GM21447 (cell line): ENCODE measurements around the gene SAMD9.
"Not testable (repeated sequence)": the region's sequence is repeated elsewhere in the genome, so short reads cannot be mapped to it uniquely, and the experiment has no call there.

Experiments used
- ATAC-seq: cut with Tn5 transposase; IDR thresholded peaks from one replicate; pipeline ENCODE4 v1.9.1; 2021; ENCODE audit not compliant: unreplicated experiment

SAMD9 gene

DNA sequence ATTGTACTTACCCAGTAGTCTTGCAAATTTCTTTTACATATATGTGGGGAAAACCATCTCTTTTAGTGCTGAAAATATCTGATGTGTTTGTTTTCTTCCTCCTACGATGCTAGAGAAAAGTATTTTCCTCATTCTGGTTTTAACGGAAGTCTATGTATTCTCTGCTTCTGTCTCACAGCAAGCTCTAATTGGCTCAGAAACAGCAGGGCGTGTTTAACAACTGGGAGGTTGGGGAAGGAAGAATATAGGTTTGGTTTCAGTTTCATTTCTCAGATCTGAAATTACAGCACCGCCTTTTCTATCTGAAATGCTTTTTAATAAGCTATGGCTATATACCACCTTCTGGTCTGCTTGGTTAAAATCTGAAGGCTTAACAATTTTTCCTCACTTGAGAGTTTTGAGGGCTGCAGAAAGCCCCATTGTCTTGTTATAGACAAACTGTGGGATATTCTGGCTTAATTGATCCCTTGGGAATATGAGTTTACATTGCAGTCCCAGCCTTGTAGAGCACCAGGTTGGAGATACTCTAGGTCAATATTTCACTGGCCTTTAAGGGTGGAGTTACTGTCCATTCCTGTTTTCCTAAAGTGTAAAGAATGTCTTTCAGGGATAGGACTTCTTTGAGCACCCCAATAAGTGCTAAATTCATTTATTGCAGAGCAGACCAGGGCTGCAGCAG, at the start of gene SAMD9:
Gene SAMD9 (minus strand): TSS at position 128 of the 679 bp plus-strand sequence. CDS start 11,882 bp downstream, outside the sequence.
- ATAC-seq: peak; percentile 100

DNA sequence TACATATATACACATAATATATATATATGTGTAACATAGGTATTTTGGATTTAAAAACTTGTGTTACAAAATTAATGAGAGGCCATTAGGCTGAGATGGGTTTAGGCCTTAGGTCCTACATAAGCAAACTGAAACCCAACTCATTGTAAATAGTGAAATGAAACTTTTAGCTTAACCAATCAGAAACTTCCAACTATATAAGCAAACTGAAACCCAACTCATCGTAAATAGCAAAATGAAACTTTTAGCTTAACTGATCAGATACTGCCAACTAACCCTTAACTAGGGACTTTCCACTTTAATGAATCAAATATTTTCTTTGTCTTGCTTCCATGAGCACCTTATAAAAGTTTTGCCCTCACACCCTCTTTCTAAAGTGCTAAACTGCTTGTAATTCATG, 47.7 kb upstream of the SAMD9 start:
- peak; percentile 99 for ATAC-seq

DNA sequence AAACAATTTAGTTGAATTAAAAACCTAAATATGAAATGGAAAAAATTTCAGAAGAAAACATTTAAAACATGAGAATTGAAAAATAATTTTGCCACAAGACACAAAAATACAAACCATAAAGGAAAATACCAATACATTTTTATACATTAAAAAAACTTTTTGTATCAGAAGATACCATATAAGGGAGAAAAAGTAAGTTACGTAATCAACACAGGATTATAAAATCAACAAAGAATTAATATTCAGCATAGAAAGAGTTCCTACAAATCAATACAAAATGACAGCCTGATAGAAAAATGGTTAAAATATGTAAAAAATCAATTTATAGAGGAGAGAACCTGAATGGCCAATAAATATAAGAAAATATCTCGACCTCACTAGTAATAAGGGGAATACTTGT, 47.0 kb upstream of the SAMD9 start:
- no peak for ATAC-seq

DNA sequence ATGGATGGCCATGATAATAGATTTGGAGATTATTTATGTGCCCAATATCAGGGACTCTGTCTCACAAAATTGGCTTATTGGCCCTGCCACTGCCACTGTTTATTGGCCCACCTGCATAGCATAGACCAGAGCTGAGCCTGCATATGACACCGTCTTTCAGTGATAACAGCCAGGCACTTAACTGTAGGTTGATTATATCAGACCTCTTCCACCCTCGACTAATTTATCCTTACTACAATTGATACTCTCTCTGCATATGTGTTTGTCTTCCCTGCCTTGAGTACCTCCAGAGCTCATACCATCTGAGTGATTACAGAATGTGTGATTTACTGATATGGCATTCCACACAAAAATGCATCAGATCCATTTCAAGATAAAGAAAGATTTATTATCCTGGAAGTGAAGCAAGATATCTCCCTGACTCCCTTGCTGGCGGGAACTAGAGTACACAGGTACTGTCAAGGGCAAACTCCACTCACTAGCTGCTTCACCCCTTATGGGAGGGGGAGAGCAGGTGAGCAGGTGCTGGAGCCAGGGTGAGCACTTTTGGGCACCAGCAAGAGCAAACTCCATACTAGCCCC, 43.5 kb upstream of the SAMD9 start:
- no peak for ATAC-seq

DNA sequence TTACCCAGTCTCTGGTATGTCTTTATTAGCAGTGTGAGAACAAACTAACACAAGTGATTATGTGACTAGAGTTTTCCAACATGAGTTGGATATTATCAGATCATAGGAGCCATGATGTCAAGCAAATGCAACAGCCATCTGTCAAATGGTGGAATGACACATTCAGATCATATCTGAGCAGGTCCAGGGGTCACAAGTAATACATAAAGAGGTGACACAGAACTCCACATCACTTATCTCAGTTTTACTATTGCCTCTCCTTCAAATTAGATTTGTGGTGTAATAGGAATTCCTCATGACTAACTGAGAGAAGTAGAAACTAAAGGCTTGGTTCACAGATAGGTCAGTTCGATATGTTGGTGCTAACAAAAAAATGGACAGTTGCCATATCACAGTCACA, 42.6 kb upstream of the SAMD9 start:
- no peak for ATAC-seq

DNA sequence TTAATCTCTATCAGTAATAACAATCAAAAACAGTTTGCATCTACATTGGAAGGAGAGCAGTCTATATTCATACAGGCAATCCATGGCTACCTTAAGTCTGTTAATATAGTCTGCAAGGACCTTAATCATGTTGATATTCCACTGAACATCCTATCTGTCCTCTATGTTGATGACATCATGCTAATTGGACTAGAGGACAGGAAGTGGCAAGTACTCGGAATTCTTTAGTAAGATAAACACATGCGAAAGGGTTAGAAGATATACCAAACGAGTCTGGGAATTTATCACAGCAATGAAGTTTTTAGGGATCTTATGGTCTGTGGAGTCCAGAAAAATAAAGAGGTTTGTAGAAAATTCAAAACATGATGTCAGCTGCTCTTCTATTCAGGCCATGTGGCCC, 41.7 kb upstream of the SAMD9 start:
- no peak for ATAC-seq

DNA sequence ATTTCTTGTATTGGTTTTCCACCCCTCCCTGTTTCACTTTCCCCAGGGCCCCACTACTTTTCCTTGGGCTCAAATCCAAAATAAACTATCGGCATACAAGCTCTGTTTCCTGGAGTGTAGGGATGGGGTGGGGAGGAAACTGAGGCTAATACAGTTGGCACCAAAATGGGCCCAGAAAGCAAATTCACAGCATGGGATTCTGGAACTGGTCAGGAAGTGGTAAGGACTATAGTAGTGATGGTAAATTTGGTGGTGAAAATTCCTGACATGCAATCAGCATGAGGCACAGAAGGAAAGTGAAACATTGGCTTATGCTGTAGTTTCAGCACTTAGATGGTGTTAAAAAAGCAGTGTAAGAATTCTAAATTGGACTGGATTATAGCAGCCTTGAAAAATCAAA, 39.1 kb upstream of the SAMD9 start:
- ATAC-seq: no peak

DNA sequence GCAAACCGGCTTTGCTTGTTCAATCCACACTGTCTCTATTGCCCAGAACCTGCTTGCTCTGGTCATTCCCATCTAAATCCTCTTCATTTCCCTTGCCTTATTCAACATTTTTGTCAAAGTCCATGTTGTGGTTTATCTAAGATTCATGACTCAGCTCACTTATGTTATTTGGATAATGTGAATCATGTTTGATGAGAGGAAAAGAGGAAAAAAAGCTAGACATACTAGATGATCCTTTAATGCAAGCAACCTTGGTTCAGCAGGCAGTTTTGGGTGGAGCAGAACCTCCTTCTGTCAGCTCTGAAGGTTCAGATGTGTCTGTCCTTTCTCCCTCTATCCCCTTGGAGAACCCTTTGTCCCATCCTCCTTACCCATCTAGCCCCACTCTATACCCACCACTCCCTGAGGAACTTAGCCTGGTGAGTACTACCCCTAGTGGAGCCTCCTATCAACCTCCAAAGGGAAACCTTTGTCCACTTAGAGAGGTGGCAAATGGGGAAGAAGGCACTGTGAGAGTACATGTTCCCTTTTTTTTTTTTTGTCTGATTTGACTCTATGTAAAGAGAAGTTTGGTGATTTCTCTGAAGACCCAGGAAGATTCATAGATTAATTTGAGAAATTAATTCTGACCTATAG, 32.5 kb upstream of the SAMD9 start:
- no peak for ATAC-seq

DNA sequence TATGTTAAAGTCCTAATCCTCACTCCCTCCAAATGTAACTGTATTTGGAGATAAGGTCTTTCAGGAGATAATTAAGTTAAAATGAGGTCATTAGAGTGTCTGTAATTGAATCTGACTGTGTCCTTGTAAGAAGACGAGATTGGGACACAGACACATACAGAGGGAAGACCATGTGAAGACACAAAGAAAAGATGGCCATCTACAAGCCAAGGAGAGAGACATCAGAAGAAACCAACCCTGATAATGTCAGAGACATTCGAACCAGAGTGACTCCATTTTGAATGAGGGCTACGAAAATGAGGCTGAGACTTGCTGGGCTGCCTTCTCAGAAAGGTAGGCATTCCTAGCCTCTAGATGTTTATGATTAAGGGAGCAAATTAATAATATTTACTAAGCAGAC, 30.9 kb upstream of the SAMD9 start:
- no peak for ATAC-seq

DNA sequence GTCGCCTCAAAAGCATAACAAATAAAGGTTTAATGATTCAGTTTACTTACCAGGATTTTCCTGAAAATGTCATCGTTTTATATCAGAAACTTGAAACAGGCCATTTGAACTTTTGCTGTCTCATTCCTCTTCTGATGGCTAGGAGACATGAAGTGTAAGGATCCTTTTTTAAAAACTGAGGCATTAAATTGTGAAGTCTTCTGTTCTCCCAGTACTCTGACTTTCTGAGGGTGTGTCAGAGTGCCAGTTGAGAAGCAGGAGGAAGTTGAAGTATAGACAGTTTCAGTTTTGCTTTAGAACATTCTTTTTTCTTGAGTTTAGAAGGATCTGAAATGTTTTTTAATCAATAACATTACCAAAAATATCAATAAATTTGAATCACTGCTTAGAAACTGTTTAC, 30.4 kb upstream of the SAMD9 start, which contains the start of gene SAMD9L:
Gene SAMD9L (minus strand): TSS at position 242 of the 400 bp plus-strand sequence. CDS start 12,414 bp downstream, outside the sequence.
- peak; percentile 60 for ATAC-seq

DNA sequence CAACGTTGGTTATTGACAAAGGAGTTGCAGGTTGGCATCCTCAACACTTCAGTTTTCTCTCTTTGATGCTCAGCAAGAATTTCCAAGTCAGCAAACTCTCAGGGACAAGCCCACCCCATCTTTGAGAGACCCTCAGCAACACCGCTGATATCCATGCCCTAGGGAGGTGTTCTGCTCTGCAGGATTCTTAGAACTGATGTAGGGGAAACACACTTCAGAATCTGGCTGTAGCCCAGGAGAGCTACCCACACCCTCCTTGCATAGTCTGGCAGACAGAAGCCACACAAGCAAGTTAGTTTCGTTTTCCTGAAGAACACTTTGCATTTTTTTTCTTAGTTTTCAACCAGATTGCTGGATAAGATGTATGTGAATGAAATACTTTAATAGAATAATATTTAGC, 29.6 kb upstream of the SAMD9 start:
- peak; percentile 84 for ATAC-seq

DNA sequence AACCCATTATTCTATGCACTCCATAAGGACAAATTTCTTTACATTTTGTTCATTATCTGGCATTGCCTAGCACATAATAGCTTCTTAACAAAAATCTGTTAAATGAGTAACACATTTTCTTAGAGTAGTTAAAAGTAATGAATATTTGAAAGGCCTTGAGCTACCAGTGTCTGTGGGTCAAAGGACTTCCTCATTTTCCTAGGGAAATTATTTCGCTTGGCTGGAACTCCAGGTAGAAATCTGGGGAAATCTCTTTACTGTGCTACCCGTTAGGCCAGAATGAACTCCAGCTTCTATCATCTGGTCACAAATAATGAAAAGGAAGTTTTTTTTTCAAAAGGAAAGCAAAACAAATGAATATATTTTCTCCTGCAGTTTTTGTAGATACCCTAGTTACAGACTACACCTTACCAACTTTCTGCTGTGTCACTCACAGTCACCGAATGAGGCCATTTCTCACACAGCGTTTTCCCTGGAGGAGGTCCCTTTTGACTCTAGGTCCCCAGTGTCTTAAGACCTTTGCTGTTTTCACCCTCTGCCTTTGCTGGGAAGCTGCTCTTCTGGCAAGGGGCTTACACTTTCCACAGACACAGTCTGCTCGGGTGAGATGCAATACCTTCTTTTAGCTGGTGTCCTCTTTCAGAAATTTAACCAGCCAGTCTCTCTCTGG, 28.8 kb upstream of the SAMD9 start:
- ATAC-seq: peak; percentile 43

DNA sequence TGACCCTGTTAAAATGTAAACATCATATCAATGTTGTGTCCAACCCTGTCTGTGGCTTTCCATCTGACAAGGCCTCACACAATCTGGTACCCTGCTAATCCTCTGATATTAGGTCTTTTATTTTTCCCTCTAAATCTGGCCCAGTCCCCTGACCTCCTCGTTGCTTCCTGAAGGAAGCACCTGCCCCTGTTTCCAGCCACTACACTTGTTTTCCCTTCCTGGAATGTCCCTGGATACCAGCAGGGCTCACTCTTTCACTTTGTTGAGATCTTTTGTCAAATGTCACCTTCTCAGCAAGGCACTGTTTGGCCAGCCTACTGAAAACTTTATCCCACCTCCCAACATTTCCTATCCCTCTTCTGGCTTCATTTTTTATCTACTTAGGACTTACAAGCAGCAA, 28.3 kb upstream of the SAMD9 start:
- no peak for ATAC-seq

DNA sequence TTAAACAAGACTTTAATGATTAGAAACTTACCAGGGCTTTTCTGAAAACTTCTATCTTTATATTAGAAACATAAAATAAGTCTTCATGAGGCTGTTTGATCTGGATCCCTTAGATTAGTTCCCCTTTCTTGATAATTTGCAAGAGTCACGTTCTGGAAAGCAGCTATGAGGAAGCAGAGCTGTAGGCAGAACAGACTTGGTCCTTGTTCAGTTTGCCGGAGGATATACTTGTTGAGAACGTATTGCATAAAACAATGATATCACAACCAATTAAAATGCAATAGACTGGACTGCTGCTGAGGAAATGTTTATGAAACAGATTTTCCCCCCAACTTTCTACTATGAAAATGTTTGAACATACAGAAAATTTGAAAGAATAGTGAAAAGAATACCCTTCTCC, 27.6 kb upstream of the SAMD9 start:
- no peak for ATAC-seq

DNA sequence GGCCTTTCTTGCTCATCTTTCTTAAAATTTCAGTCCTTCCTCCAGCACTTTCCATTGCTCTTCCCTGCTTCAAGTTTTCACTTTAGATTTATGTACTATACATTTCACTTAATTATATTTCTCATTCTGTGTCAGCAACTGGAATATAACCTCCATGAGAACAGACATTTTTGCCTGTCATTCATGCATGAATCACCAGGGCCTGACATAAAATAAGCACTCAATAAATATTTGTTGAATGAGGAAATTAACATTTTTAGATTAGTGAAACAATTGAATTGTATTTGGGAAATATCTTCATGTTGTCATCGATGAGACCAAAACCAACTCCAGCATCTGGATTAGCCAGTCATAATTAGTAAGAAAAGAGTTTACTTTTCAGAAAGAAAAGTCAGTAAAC, 24.3 kb upstream of the SAMD9 start:
- ATAC-seq: no peak

DNA sequence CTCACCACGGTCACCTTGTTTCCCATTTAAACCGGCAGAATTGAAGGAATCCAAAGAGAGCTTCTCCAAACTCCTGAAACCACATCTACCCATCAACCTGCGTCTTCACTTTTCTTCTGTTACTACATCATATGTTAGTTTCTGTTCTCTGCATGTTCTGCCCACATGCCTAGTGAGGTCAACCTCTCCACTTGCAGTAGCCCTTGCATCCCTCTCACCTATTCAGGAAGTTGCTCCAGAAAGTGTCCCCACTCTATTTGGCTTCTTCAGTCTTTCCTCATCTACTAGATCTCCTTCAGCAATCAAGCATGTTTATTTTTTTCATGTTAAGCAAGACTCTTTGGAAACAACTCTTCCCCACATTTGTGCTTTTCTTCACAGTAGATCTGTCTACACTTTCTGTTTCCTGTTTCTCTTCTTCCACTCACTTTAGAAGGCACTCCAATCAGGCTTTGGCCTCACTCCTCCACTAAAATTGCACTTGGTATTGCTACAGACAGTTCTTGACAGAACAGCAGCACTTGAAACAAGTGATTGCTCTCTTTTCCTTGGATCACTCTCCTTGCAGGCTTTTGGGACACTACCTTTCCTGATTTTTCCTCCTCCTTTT, 22.9 kb upstream of the SAMD9 start:
- no peak for ATAC-seq

DNA sequence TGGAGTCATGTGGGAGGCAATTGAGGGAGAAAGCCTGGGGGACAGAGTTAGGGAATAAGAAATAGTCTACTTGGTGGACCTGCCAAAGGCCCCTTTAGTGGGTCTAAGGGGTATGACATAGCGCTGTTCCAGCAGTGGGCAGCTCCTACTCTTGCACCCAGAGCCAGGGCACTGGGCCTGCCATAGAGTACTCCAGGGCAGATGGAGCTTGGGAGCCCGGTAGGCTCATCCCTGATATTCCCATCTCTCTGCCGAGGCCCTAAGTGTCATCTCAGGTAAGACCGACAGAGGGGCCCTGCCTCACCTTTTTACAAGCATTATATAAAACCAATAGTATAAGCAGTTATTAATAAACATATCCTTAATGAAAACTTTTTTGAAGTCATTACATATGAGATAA, 20.8 kb upstream of the SAMD9 start:
- ATAC-seq: no peak

DNA sequence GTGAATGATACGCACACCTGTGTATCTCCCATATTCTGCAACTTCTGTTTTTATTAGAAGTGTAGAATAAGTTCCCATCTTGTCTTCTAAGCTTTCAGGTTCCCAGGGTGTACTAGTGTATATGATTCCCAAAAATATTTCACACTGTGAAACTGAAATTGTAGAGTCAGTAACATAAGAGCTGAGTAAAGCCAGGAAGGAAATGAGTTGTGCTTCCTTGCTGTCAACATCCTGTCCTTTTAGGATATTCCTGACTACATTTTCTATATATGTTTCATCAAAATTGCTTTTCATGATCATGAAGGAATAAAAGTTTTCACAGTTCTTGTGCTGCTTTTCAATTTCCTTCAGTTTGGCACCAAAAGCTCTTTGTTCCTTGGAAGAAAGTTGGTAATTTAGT, 15.2 kb upstream of the SAMD9 start:
- no peak for ATAC-seq

DNA sequence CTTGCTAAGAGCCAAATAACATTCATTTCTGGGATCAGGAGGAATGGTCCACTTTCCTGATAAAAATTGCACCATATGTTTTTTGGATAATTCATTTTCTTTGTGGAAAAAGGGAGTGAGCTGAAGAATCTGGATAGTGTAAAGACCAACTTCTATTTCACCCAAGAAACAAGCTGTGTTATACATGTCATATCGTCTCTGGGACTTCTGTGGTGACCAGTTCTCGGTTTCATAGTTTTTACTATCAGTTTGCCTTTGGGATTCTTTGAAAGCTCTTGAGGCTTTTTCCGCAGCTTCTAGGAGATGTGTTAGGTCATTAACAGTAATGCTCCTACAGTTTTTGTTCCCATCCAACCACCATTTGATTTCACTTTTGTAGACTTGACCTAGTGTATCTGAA, 14.4 kb upstream of the SAMD9 start:
- no peak for ATAC-seq

DNA sequence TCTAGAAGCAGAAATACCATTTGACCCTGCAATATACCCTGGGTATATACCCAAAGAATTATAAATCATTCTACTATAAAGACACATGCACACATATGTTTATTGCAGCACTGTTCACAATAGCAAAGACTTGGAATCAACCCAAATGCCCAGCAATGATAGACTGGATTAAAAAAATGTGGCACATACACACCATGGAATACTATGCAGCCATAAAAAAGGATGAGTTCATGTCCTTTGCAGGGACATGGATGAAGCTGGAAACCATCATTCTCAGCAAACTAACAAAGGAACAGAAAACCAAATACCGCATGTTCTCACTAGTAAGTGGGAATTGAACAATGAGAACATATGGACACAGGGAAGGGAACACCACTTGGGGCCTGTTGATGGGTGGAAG, 9.2 kb upstream of the SAMD9 start:
- ATAC-seq: not testable (repeated sequence)

DNA sequence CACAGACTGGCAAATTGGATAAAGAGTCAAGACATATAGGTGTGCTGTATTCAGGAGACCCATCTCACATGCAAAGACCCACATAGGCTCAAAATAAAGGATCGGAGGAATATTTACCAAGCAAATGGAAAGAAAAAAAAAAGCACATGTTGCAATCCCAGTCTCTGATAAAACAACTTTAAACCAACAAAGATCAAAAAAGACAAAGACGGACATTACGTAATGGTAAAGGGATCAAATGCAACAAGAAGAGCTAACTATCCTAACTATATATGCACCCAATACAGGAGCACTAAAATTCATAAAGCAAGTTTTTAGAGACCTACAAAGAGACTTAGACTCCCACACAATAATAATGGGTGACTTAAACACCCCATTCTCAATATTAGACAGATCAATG, 5.8 kb upstream of the SAMD9 start:
- ATAC-seq: not testable (repeated sequence)
